PFSK-1 (cell line): Measurements from ENCODE around the gene TGFBRAP1.

Experiments
- FOXP2 ChIP-seq: optimal IDR thresholded peaks from 2 replicates; pipeline ENCODE3; 2011; ENCODE audit warnings: borderline replicate concordance, control low read depth, inconsistent platforms; ENCODE audit not compliant: insufficient read depth; ENCODE audit errors: extremely low read length, extremely low read depth
- POLR2AphosphoS5 ChIP-seq: IDR thresholded peaks from 2 replicates; pipeline ENCODE4 v1.6.1; 2012; ENCODE audit warnings: low read depth, mild to moderate bottlenecking, control low read depth, low read length, moderate library complexity
- REST ChIP-seq, 2 experiments: IDR thresholded peaks; 2 replicates each; pipeline versions ENCODE4 v1.6.1 to v1.8.0; 2011 to 2012; ENCODE audit warnings: low read depth in 2 of 2, low read length in 2 of 2, control low read depth in 1 of 2, inconsistent platforms in 1 of 2, mild to moderate bottlenecking in 1 of 2, moderate library complexity in 1 of 2; ENCODE audit not compliant: insufficient read depth in 1 of 2
- SIN3A ChIP-seq: IDR thresholded peaks from 2 replicates; pipeline ENCODE4 v1.6.1; 2012; ENCODE audit warnings: mild to moderate bottlenecking, low read length, moderate library complexity, borderline replicate concordance; ENCODE audit not compliant: insufficient read depth
- TAF1 ChIP-seq: IDR thresholded peaks from 2 replicates; pipeline ENCODE4 v1.6.1; 2012; ENCODE audit warnings: low read length, control low read depth, borderline replicate concordance; ENCODE audit not compliant: insufficient read depth

The TGFBRAP1 gene

GRCh38 chr2:105249891-105250290 lies 79.6 kb downstream of the TGFBRAP1 start:
- TF ChIP-seq POLR2AphosphoS5 (no peak), REST (IDR thresholded peaks at IDR 0.05; ENCODE audit: insufficient read depth in 1 of 2, low read depth in 2 of 2, low read length in 2 of 2) (no peak), FOXP2 (no peak), SIN3A (no peak), TAF1 (no peak)

GRCh38 chr2:105249181-105249580 lies 80.4 kb downstream of the TGFBRAP1 start:
- no peak for TF ChIP-seq FOXP2
- no peak for TF ChIP-seq POLR2AphosphoS5
- no peak for TF ChIP-seq SIN3A
- TF ChIP-seq REST (IDR thresholded peaks at IDR 0.05; ENCODE audit: insufficient read depth in 1 of 2, low read depth in 2 of 2, low read length in 2 of 2) = no peak
- no peak for TF ChIP-seq TAF1

GRCh38 chr2:105248316-105249070 lies 81.0 kb downstream of the TGFBRAP1 start:
- TF ChIP-seq FOXP2 = no peak
- TF ChIP-seq POLR2AphosphoS5 = no peak
- TF ChIP-seq TAF1 = no peak
- no peak for TF ChIP-seq SIN3A
- TF ChIP-seq REST (IDR thresholded peaks at IDR 0.05; ENCODE audit: insufficient read depth in 1 of 2, low read depth in 2 of 2, low read length in 2 of 2) = no peak

GRCh38 chr2:105244451-105244850 lies 85.1 kb downstream of the TGFBRAP1 start:
- TF ChIP-seq TAF1 (no peak), REST (IDR thresholded peaks at IDR 0.05; ENCODE audit: insufficient read depth in 1 of 2, low read depth in 2 of 2, low read length in 2 of 2) (no peak), FOXP2 (no peak), SIN3A (no peak), POLR2AphosphoS5 (no peak)

GRCh38 chr2:105243961-105244360 lies 85.6 kb downstream of the TGFBRAP1 start:
- TF ChIP-seq REST (IDR thresholded peaks at IDR 0.05; ENCODE audit: insufficient read depth in 1 of 2, low read depth in 2 of 2, low read length in 2 of 2) = no peak
- TF ChIP-seq TAF1 = no peak
- no peak for TF ChIP-seq FOXP2
- no peak for TF ChIP-seq SIN3A
- no peak for TF ChIP-seq POLR2AphosphoS5
